HG03378 (cell line): ENCODE data around the gene CNOT1.
A peak's percentile ranks its signal among the peaks of the same experiment; 100 is the strongest.

Source experiments
- ATAC-seq: cut with Tn5 transposase; IDR thresholded peaks from one replicate; pipeline ENCODE4 v1.9.1; 2021; ENCODE audit warnings: mild to moderate bottlenecking, moderate library complexity; ENCODE audit not compliant: unreplicated experiment

The CNOT1 gene

DNA sequence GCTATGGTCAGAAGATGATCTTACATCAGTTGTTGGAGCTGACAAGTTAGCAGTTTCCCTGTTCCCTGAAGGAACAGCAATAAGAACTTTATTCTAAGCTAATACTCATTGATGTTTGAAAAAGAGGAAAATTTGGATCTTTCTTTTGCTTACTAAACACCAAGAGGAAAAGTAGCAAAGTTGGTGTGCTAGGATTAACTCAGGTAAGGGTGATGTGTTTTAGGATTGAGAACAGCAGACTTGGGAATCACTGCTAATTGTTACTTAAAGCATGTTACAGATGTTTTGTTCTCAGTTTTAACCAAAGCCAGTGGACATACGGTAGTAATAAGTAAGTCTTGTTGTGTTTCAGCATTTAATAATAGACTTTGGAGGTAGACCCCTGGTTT, 110.7 kb downstream of the CNOT1 start:
- no peak for ATAC-seq

DNA sequence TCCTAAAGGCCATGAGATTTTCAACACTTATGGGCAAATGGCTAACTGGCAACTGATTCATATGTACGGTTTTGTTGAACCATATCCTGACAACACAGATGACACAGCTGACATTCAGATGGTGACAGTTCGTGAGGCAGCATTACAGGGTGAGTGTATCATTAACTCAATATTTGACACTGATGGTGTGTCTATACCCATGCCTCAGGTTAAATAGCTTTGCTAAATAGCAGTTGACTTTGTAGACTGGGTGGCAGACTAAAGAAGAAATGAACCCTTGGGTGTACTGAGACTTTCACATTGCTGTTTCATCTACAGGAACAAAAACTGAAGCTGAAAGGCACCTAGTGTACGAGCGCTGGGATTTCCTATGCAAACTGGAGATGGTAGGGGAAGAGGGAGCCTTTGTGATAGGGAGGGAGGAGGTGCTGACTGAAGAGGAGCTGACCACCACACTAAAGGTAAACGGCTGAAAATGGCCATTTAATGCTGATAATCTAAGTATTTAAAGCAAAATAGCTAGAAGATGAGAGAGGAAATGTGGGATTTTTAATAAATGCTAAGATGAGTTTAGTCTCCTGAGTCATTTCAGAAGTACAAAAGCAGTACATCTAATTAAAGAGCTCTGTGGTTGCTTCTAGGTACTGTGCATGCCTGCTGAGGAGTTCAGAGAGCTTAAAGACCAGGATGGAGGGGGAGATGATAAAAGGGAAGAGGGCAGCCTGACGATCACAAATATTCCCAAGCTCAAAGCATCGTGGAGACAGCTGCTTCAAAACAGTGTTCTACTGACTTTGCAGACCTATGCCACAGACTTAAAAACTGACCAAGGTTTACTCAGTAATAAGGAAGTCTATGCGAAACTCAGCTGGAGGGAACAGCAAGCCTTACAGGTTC, 111.3 kb downstream of the CNOT1 start:
- ATAC-seq: peak; percentile 55

DNA sequence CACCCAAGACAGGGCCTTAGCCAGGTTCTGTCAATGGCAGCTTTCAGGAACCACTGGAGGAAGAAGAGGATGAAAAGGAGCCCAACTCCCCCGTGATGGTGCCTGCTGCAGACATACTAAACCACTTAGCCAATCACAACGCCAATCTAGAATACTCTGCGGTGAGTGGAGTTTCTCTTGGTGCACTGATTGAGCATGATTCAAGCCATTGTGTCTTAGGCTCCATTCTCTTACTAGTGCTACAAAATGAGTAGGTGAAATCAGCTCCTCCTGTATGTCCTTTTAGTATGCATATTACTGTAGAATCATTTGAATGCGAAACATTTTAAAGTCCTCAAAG, 112.9 kb downstream of the CNOT1 start:
- ATAC-seq: no peak

DNA sequence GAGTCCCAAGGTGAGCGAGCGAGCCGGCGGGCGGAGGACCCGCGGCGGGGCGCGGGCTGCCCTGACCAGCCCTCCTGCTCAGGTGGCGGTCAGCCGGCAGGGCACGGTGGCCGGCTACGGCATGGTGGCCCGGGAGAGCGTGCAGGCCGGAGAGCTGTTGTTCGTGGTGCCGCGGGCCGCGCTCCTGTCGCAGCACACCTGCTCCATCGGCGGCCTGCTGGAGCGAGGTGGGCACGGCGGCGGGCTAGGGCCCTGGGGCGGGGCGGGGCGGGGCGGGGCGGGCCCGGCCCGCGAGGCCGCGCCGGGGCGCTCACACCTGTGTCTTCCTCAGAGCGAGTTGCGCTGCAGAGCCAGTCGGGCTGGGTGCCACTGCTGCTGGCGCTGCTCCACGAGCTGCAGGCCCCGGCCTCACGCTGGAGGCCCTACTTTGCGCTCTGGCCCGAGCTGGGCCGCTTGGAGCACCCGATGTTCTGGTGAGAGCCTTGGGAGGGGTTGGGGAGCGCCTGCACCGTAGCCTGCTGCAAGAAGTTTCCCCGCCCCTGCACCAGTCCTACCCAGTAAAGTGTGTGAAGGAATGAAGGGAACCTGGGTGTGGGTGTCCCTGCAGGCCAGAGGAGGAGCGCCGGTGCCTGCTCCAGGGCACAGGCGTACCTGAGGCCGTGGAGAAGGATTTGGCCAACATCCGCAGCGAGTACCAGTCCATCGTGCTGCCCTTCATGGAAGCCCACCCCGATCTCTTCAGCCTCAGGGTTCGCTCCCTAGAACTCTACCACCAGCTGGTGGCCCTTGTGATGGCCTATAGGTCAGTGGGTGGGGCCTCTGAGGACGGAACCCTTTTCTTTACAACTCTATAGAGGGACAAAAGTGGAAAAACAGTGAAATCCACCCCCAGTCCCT, 113.5 kb downstream of the CNOT1 start:
- peak; percentile 26 for ATAC-seq

DNA sequence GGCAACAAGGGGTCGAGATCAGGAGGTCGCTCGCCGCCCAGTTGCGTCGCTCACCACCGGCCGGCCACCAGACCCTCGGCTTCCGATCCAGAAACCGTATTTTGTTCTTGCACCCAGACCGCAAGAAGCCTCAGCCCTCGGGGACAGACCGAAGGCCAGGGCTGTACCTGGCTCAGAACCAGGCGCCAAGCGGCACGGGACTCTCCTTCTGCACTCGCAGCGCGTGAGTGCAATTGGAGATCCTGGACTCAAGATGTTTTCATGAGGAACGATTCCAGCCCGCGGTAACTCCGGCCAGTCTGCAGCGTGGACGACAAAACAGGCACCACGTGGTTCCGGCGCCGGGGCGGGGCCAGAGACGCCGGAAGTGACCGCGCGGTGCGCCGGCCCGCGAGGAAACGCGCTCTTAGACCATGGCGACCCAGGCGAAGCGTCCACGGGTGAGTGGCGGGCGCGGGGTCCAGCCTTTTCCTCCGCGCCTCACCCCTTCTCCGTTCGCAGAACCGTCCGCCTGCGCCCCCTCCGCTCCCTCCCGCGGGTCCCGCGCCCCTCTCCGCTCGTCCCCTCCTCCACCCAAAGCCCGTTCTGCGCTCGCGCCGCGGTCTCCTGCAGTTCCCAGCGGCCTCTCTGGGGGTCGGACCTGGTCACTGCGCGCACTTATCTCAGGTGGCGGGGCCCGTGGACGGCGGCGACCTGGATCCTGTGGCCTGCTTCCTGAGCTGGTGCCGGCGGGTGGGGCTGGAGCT, 114.3 kb downstream of the CNOT1 start, which contains the start of gene SETD6:
Gene SETD6, plus strand, starts transcription at position 393 of the 746 bp plus-strand sequence. Its CDS starts 21 bp downstream, at position 414.
- peak; percentile 62 for ATAC-seq

DNA sequence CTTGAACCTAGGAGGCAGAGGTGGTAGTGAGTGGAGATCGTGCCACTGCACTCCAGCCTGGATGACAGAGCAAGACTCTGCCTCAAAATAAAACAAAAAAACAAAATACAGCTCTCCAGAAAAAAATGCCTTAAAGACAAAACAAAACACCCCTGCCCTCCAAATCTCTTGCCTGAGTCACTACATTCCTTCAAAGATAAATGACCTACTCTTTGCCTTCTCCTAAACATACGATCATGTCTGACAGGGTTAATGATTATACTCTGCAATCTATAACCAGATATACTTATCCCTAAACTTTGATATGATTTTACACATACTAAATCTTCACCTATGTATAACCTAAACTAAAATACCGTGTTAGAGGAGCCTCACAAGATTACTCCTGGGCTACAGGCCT, 115.8 kb downstream of the CNOT1 start:
- ATAC-seq: no peak

DNA sequence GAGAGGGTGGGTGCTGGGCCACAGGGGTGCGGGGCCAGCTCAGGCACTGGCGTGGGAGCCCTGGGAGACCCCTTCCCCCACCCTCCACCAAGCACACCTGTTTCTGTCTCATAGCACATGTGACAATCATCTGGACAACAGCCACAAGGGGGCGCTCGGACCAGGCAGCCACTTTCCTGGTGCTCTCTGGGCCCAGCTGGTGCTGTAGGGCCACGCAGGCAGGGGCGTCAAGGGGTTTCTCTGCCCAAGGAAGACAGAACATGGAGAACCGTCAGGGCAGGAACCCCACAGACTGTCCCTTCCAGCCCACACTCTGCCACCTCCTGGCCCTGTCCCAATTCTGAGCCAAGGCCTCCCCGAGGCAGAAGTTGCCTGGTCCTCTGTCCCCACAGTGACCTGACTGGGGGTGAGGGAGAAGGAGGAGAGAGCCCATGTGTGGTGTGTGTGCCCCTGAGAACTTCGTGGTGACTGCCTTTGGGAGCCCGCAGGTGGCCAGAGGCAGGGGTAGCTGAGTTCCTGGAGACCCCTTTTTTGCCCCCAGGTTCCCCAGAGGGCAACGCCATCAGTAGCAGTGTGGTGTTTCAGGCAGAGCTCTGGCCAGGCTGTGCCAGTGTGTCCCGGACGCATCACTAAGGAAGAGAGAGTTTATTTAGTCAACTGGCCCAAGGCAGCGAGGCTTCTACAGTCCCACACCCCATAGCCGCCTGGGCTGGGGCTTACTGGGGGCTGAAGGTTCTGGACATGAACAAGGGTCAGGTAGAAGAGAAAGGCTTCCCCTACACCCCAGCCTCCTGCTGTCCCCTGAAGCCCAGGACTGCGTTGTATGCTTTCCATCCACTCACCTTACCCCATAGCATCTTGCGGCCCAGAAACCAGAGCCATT, 117.5 kb downstream of the CNOT1 start:
- peak; percentile 44 for ATAC-seq

DNA sequence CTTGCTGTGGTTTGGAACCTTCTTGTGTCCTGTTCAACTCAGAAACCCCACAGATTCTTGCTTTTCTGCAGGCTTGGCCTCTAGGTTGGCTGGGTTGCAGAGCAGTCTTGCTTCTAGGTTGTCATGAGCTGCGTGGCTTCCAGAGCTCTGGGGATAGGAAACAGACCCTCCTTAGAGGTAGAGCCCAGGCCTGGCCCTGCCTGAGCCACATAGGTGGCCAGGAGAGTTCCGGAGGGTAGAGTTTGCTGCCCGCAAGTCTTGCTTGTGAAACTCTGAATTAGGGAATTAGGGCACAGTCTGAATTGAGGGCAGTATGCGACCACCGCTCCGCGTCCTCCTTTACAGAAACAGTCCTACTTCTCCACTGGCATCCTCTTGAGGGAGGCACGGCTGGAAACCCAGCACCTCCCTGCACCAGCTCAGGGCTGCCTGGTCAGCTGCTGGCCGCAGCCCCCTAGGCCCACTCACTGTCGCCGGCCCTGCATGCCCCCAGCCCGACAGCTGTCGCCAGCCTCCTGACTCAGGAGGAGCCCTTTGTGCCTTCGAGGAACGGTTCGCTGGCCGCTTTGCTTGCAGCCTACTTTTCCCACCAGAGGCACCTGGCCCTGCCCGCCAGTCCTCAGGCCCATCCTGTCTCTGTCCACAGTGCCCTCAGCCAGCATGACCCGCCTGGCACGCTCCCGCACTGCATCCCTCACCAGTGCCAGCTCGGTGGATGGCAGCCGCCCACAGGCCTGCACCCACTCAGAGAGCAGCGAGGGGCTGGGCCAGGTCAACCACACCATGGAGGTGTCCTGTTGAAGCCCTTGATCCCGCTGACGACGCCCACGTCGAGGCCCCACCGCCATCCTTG, 118.6 kb downstream of the CNOT1 start:
- ATAC-seq: no peak

DNA sequence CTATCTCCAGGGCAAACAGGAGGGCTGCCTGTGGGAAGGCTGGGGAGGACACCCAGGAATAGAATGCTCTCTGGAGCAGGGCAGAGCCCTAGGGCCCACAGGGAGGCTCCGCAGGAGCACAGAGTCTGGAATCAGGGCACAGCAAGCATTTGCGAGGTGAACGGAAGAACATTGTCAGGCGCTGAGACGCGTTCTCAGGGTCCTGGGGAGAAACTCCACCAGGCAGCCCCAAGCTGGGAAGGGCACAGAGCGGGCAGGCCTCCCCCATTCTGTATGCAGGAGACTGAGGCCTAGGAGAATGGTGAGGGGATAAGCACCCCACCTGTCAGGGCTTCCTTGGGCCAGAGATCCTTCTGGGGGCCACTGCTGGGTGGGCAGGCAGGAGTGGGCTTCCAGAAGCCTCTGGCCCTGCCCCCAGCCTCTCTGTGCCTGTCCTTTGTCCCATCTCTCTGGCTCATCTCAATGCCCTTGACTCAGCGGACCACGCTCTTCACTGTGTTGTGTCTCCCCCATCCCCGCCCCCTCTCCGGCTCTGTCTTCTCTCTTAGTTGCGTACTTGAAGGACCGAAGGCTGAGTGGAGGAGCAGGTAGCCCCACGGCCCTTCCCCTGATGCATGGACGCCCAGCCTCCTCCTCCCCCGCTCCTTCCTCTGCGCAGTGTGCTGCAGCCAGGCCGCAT, 119.4 kb downstream of the CNOT1 start:
- no peak for ATAC-seq

DNA sequence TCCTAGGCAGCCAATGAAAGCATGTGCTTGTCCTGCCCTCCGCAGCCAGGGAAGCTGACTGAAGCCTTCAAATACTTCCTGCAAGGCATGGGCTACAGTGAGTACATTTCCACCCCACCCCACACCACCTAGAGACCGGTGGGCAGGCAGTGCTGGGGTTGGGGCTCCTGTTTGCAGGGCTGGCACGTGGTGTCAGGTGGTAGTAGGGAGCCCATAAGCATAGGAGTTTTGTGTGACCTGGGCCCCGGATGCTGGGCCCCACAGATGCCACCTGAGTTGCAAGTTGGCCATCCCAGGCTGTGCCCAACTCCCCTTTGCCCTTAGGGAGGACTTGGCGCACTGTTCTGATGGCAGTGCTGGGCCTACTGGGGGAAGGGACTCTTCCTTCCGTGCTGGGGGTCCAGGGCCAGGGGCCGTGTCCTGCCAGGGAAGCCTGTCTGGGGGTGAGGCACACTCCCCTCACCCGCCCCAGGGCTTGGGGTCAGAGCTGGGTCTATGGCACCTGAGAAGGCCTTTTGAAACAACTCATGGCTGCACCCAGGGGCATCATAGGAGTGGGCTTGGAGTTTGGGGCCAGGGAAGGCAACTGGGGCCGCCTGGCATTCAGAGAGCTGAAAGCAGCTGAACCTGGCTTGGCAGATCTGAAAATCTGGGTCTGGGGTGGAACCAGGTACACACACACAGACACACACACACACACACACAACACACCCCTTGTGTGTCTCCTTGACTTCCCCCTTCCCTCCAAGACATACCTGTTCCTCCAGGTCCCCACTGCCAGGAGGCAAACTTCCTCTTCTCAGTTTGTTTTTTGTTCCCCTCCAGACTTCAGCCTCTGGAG, 120.2 kb downstream of the CNOT1 start:
- no peak for ATAC-seq

DNA sequence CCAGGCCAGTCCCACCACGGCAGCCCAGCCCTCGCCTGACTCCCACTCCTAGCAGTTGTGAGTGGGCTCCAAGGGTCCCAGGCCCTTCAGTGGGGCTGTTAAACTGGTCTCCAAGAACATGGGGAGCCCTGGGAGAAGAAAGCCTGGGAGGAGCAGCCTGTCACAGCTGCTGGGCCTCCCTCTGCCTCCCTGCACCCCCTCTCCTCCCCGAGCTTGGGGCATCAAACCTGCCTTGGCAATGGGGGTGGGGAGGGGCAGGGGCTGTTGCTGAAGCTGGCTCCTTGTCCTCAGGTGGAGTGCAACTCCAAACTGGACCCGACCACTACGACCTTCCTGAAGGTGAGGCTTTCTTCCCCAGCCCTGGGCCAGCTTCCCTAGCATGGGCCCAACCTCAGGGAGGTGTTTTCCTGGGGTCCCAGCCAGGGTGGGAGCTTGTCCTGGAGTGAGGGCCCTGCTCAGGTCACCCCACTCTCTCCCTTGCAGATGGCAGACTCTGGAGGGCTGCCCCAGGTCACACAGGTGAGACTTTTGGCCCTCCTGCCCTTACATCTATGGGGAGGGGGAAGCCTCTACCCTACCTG, 120.9 kb downstream of the CNOT1 start:
- ATAC-seq: no peak

DNA sequence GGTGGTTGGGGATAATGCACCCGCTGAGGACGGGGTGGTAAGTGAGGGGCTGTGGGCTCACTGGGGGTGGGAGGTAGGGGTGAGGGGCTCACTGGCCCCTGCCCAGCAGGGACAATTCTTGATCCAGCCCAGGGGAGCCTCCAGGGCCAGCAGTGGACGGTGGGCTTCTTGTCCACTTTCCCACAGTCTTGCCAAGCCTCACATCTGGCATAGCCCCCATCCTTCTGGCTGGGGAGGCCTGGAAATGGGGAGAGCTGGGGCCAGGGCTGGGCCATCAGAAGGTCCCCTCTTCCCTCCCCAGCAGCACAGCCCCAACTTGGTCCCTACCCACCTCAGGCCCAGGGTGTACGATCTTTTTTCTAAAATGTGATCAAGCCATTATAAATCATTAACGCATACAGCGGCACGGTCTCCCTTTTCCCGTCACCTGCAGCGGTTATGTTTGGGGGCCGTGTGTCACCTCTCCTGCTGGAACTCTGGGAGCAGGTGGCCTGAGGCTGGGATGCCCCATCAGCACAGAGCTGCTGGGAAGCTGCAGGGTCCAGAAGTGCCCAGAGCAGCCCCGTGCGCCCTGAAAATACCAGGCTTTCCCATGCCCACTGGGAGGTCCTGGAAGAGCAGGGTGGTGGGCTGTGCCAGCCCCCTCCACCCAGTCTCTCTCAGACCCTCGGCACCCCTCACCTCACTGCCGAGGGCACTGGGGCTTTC, 121.5 kb downstream of the CNOT1 start:
- no peak for ATAC-seq

DNA sequence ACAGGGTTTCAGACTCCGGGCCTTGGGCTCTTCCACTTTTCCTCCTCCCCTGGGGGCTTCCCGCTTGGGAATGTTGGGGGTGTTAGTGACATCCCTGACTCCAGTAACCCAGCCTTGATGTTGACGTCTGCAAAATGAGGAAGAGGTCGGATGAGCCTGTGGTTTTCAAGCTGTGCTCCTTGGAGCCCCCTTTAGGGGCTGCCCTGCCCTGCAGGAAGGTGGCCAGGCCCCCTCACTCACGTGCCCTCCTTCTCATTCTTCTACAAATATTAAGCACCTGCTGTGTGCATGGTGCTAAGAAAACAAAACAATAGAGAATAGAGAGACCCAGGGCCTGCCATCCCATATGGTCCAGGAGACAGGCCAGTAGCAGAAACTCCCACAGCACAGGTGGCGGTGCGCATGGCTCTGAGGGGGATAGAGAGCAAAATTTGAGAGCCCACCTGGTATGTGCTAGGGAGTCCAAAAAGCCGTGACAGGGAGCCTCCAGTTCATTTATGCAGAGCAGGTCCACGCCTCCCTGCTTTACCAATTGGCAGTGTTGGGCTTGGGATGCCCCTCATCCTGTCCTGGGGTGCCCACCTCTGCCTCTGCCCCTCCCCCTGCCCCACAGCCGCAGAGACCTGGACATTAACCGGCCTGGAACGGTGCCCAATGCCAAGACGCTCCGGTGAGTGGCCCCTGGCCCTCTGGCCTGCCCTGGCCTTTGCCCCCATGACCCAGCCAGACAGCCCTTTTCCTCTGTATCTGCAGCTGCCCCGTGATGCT, 122.2 kb downstream of the CNOT1 start:
- no peak for ATAC-seq

DNA sequence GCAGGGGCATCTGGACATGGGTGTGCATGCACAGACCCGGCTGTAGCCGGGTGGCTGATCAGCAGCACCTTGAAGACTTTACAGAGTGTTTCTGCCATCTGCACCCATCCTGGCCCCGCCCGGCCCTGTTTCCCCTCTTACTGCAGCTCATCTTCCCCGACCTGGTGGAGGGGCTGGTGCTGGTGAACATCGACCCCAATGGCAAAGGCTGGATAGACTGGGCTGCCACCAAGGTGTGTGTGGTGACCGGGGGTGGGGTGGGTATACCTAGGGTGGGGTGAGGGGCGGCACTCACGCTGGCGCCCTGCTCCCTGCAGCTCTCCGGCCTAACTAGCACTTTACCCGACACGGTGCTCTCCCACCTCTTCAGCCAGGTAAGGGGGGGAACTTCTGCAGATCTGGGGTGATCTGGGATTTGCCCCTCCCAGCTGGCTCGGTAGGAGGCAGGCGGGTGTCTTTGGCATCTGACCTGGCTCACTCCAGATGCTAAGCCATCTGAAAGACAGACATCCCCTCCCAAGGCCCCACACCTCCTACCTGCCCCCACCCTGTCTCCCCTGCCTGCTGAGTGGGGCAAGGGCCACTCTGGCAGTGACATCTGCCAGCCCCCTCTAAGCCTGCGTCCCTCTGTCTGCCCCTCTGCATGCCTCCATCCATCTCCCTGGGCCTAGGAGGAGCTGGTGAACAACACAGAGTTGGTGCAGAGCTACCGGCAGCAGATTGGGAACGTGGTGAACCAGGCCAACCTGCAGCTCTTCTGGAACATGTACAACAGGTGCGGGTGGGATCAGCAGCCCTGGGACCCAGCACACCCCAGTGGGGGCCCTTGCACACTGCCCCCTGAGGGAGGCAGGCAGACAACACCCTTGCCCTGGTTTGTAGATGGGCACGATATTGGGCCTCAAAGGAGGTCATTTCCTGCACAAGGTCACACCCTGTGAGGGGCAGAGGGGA, 123.1 kb downstream of the CNOT1 start:
- no peak for ATAC-seq
